HEK293 (cell line): ENCODE measurements around the gene COL7A1.

Experiments
- CTCF ChIA-PET: fragments of 350-600 bp; formaldehyde crosslinking; extraction: SDS; loops from one replicate; lab custom pipeline; 2021; ENCODE audit warnings: antibody characterized with exemption; lab: Yijun Ruan, JAX
- POLR2A ChIA-PET: fragments of 300-600 bp; formaldehyde crosslinking; extraction: SDS; loops from one replicate; lab custom pipeline; 2020; ENCODE audit warnings: antibody characterized with exemption, inconsistent platforms; lab: Yijun Ruan, JAX
- H3K27ac ChIP-seq: fragments of 200-500 bp; sonication (Bioruptor generic); 2 replicates; pipeline ENCODE4 v1.5.1; 2014; ENCODE audit warnings: low read depth, low read length, control low read depth, inconsistent platforms; ENCODE audit errors: extremely low read depth
- H3K36me3 ChIP-seq, 2 experiments: fragments of 200-500 bp in 1 of 2; sonication (Bioruptor generic) in 1 of 2; 1 replicate in 1 of 2; 2 replicates in 1 of 2; pipeline ENCODE4 v1.5.1; 2014 to 2017; ENCODE audit warnings: inconsistent platforms in 2 of 2, low read length in 2 of 2; ENCODE audit not compliant: control insufficient read depth in 2 of 2, insufficient read depth in 1 of 2
- H3K4me1 ChIP-seq: fragments of 200-500 bp; sonication (Bioruptor generic); 2 replicates; pipeline ENCODE4 v1.5.1; 2014; ENCODE audit warnings: mild to moderate bottlenecking, low read length, inconsistent platforms; ENCODE audit not compliant: control insufficient read depth, insufficient read depth
- H3K4me3 ChIP-seq: 2 replicates; pipeline ENCODE4 v1.5.1; 2011; ENCODE audit warnings: low read depth, mild to moderate bottlenecking, control low read depth, low read length, moderate library complexity
- H3K9me3 ChIP-seq: fragments of 200-500 bp; sonication (Bioruptor generic); 2 replicates; pipeline ENCODE4 v1.5.1; 2014; ENCODE audit warnings: low read depth, low read length, inconsistent platforms; ENCODE audit not compliant: control insufficient read depth, insufficient read depth
- BCL6B ChIP-seq: fragments of 450-650 bp; formaldehyde crosslinking; IDR thresholded peaks from 2 replicates; pipeline ENCODE4 v1.5.1; 2017; ENCODE audit warnings: missing biosample characterization, missing genetic modification characterization
- CTCF ChIP-seq: fragments of 450-650 bp; formaldehyde crosslinking; IDR thresholded peaks from 2 replicates; pipeline ENCODE4 v1.5.1; 2016; ENCODE audit warnings: missing biosample characterization, missing genetic modification characterization
- GFI1B ChIP-seq: fragments of 450-650 bp; formaldehyde crosslinking; IDR thresholded peaks from 2 replicates; pipeline ENCODE4 v1.5.1; 2016; ENCODE audit warnings: missing biosample characterization, missing genetic modification characterization
- GLI4 ChIP-seq: fragments of 450-650 bp; formaldehyde crosslinking; IDR thresholded peaks from 2 replicates; pipeline ENCODE4 v1.5.1; 2016; ENCODE audit warnings: missing biosample characterization, missing genetic modification characterization
- HOXA7 ChIP-seq: sonication (generic); formaldehyde crosslinking; IDR thresholded peaks from 2 replicates; pipeline ENCODE4 v1.8.1; 2022; ENCODE audit warnings: missing genetic modification reagents, borderline replicate concordance
- KLF9 ChIP-seq: fragments of 450-650 bp; formaldehyde crosslinking; IDR thresholded peaks from 2 replicates; pipeline ENCODE4 v1.5.1; 2016; ENCODE audit warnings: missing biosample characterization, missing genetic modification characterization, low read depth
- SCRT1 ChIP-seq: fragments of 450-650 bp; formaldehyde crosslinking; IDR thresholded peaks from 2 replicates; pipeline ENCODE4 v1.5.1; 2016; ENCODE audit warnings: missing biosample characterization, missing genetic modification characterization, borderline replicate concordance
- SP2 ChIP-seq: fragments of 450-650 bp; formaldehyde crosslinking; IDR thresholded peaks from 2 replicates; pipeline ENCODE4 v1.5.1; 2016; ENCODE audit warnings: missing biosample characterization, missing genetic modification characterization
- YY1 ChIP-seq: fragments of 450-650 bp; formaldehyde crosslinking; IDR thresholded peaks from 2 replicates; pipeline ENCODE4 v1.5.1; 2018; ENCODE audit warnings: missing biosample characterization, missing genetic modification characterization
- ZBTB17 ChIP-seq: fragments of 450-650 bp; formaldehyde crosslinking; IDR thresholded peaks from 2 replicates; pipeline ENCODE4 v1.5.1; 2016; ENCODE audit warnings: missing biosample characterization, missing genetic modification characterization
- ZBTB44 ChIP-seq: fragments of 450-650 bp; IDR thresholded peaks from 2 replicates; pipeline ENCODE4 v1.5.1; 2018; ENCODE audit warnings: missing biosample characterization, mild to moderate bottlenecking, missing genetic modification characterization
- ZNF121 ChIP-seq: fragments of 450-650 bp; formaldehyde crosslinking; IDR thresholded peaks from 2 replicates; pipeline ENCODE4 v1.5.1; 2016; ENCODE audit warnings: missing biosample characterization, missing genetic modification characterization
- ZNF132 ChIP-seq: fragments of 450-650 bp; formaldehyde crosslinking; IDR thresholded peaks from 2 replicates; pipeline ENCODE4 v1.5.1; 2017; ENCODE audit warnings: missing biosample characterization, missing genetic modification characterization, borderline replicate concordance
- ZNF223 ChIP-seq: fragments of 450-650 bp; formaldehyde crosslinking; IDR thresholded peaks from 2 replicates; pipeline ENCODE4 v1.5.1; 2016; ENCODE audit warnings: missing biosample characterization, missing genetic modification characterization
- ZNF248 ChIP-seq: fragments of 450-650 bp; formaldehyde crosslinking; IDR thresholded peaks from 2 replicates; pipeline ENCODE4 v1.5.1; 2017; ENCODE audit warnings: missing biosample characterization, missing genetic modification characterization
- ZNF280D ChIP-seq: fragments of 450-650 bp; formaldehyde crosslinking; IDR thresholded peaks from 2 replicates; pipeline ENCODE4 v1.5.1; 2016; ENCODE audit warnings: missing biosample characterization, missing genetic modification characterization
- ZNF426 ChIP-seq: fragments of 450-650 bp; formaldehyde crosslinking; IDR thresholded peaks from 2 replicates; pipeline ENCODE4 v1.5.1; 2017; ENCODE audit warnings: missing biosample characterization, missing genetic modification characterization, mild to moderate bottlenecking, inconsistent platforms, moderate library complexity
- ZNF501 ChIP-seq: fragments of 450-650 bp; formaldehyde crosslinking; IDR thresholded peaks from 2 replicates; pipeline ENCODE4 v1.5.1; 2016; ENCODE audit warnings: missing biosample characterization, missing genetic modification characterization
- ZNF529 ChIP-seq: fragments of 450-650 bp; formaldehyde crosslinking; IDR thresholded peaks from 2 replicates; pipeline ENCODE4 v1.5.1; 2017; ENCODE audit warnings: missing genetic modification characterization, missing biosample characterization; ENCODE audit not compliant: insufficient replicate concordance
- ZSCAN23 ChIP-seq: fragments of 450-650 bp; formaldehyde crosslinking; IDR thresholded peaks from 2 replicates; pipeline ENCODE4 v1.5.1; 2016; ENCODE audit warnings: missing biosample characterization, missing genetic modification characterization

The COL7A1 gene

GRCh38 chr3:48593337-48593736, 1.8 kb downstream of the COL7A1 start:
- no peak overlapping the region for H3K4me3 ChIP-seq
- ChIA-PET POLR2A (no interaction called here), CTCF (interaction anchor here (0.9 kb wide), 1 partner anchor 35 kb away, joined by 6 read pairs; no protein-coding TSS in a partner anchor)
- H3K4me1 ChIP-seq, result no peaks in the 10 kb centered on the region; the same call in 1 of the 2 replicates
- H3K9me3 ChIP-seq, result no peaks in the 10 kb centered on the region
- peaks cover 0 to 16% of the 10 kb centered on the region in 2 experiments; a peak in 1 of 3 replicates for H3K36me3 ChIP-seq
- TF ChIP-seq HOXA7 (CRISPR knock-in tag) (no peak), ZNF121 (tag by site-specific recombination) (no peak), ZNF280D (tag by site-specific recombination) (no peak), CTCF (tag by site-specific recombination) (no peak)
- H3K27ac ChIP-seq, result no peak overlapping the region

- Histone ChIP-seq H3K36me3 (peaks cover 0 to 10% of the 10 kb centered on the region in 2 experiments; a peak in 1 of 3 replicates), H3K27ac (no peak overlapping the region), H3K4me1 (no peaks in the 10 kb centered on the region), H3K4me3 (no peak overlapping the region), H3K9me3 (no peaks in the 10 kb centered on the region)
- no peak for TF ChIP-seq ZNF223 (tag by site-specific recombination)
- TF ChIP-seq SP2, result no peak
- no peak for TF ChIP-seq GLI4 (tag by site-specific recombination)
- no peak for TF ChIP-seq ZNF132 (tag by site-specific recombination)
- TF ChIP-seq SCRT1 (tag by site-specific recombination), result no peak
- no peak for TF ChIP-seq BCL6B (tag by site-specific recombination)
- no peak for TF ChIP-seq ZBTB44 (tag by site-specific recombination)
- no peak for TF ChIP-seq ZNF426 (tag by site-specific recombination)
- no peak for TF ChIP-seq GFI1B (tag by site-specific recombination)
- TF ChIP-seq KLF9 (tag by site-specific recombination), result no peak
- no peak for TF ChIP-seq YY1
- TF ChIP-seq ZBTB17 (tag by site-specific recombination), result no peak
- no peak for TF ChIP-seq ZSCAN23 (tag by site-specific recombination)
- TF ChIP-seq ZNF529 (tag by site-specific recombination), result no peak
- TF ChIP-seq ZNF501 (tag by site-specific recombination), result no peak
- TF ChIP-seq ZNF248 (tag by site-specific recombination), result no peak
- ChIA-PET CTCF (interaction anchor here (0.6 to 0.9 kb wide), 2 partner anchors 14 to 35 kb away, joined by 4 to 6 read pairs; no protein-coding TSS in a partner anchor), POLR2A (no interaction called here)
These were observed 2.5 kb downstream of the COL7A1 start for GRCh38 chr3:48592519-48593087.
